A549 (cell line): Measurements from ENCODE around the gene PLPPR1. TPM values are rescaled to one million over a fixed set of nuclear protein-coding genes. Genes with fewer than 3 reads are reported as not detected.

ENCODE experiments used
- ATAC-seq, 2 experiments: fragments of 200-7000 bp in 1 of 2; fragments of >200 bp in 1 of 2; cut with Nextera tagmentation in 1 of 2; cut with Tn5 transposase in 1 of 2; 3 replicates each; pipeline versions ENCODE4 v1.8.0 to v1.9.1; 2018 to 2020; ENCODE audit warnings: mild to moderate bottlenecking in 1 of 2, moderate library complexity in 1 of 2
- CTCF ChIA-PET: fragments of 300-600 bp; sonication (Branson Sonifier 250); formaldehyde crosslinking; extraction: SDS; loops from one replicate; lab custom pipeline; 2021; ENCODE audit warnings: antibody characterized with exemption, inconsistent platforms; lab: Yijun Ruan, JAX
- POLR2A ChIA-PET: fragments of 350-600 bp; formaldehyde crosslinking; extraction: SDS; loops from one replicate; lab custom pipeline; 2021; ENCODE audit warnings: antibody characterized with exemption, inconsistent platforms; lab: Yijun Ruan, JAX
- DNase-seq, 2 experiments: peaks; one replicate each; pipeline versions ENCODE4 v3.0.0 to v3.0.0-alpha.2; 2011 to 2016; ENCODE audit warnings: low read depth in 1 of 2, low spot score in 1 of 2
- FAIRE-seq: peaks from 2 replicates; lab custom pipeline; 2011; peaks lifted over from hg19 to GRCh38; lab: Jason Lieb, UNC
- H3K27ac ChIP-seq, 2 experiments: fragments of >200 bp; sonication (Bioruptor Twin); formaldehyde crosslinking; 3 replicates each; pipeline ENCODE4 v1.5.1; 2016 to 2017
- H3K4me1 ChIP-seq: fragments of >200 bp; sonication (Bioruptor Twin); formaldehyde crosslinking; 3 replicates; pipeline ENCODE4 v1.6.1; 2016
- H3K4me2 ChIP-seq: fragments of >200 bp; sonication (Bioruptor Twin); formaldehyde crosslinking; 3 replicates; pipeline ENCODE4 v1.6.1; 2016
- H3K4me3 ChIP-seq: fragments of >200 bp; sonication (Bioruptor Twin); formaldehyde crosslinking; 3 replicates; pipeline ENCODE4 v1.5.1; 2016
- H3K9me3 ChIP-seq: fragments of >200 bp; sonication (Bioruptor Twin); formaldehyde crosslinking; 3 replicates; pipeline ENCODE4 v1.6.1; 2016
- BHLHE40 ChIP-seq: IDR thresholded peaks from 2 replicates; pipeline ENCODE4 v1.6.1; 2012; ENCODE audit warnings: low read depth, low read length, inconsistent platforms
- CEBPB ChIP-seq, 2 experiments: fragments of >200 bp in 1 of 2; sonication (Bioruptor Twin) in 1 of 2; formaldehyde crosslinking in 1 of 2; IDR thresholded peaks; 2 replicates each; pipeline ENCODE4 v1.6.1; 2012 to 2016
- CTCF ChIP-seq: fragments of >200 bp; sonication (Bioruptor Twin); formaldehyde crosslinking; IDR thresholded peaks from 3 replicates; pipeline ENCODE4 v1.5.1; 2016
- EHMT2 ChIP-seq: fragments of 200-600 bp; sonication (generic); IDR thresholded peaks from 2 replicates; pipeline ENCODE4 v1.6.1; 2016; ENCODE audit warnings: antibody characterized with exemption, low read depth, mild to moderate bottlenecking, moderate library complexity
- ELK1 ChIP-seq: fragments of 150-350 bp; IDR thresholded peaks from 2 replicates; pipeline ENCODE4 v1.6.1; 2014; ENCODE audit warnings: low read depth, mild to moderate bottlenecking, low read length
- FOXS1 ChIP-seq: fragments of 250-450 bp; sonication (Bioruptor Pico); IDR thresholded peaks from 2 replicates; pipeline ENCODE4 v1.5.0; 2020; ENCODE audit warnings: mild to moderate bottlenecking, moderate library complexity
- GATA3 ChIP-seq: IDR thresholded peaks from 2 replicates; pipeline ENCODE4 v1.6.1; 2012; ENCODE audit warnings: borderline replicate concordance
- HDAC2 ChIP-seq: fragments of 200-600 bp; sonication (generic); IDR thresholded peaks from 2 replicates; pipeline ENCODE4 v1.6.1; 2016
- HEYL ChIP-seq: fragments of 250-450 bp; sonication (Bioruptor Pico); IDR thresholded peaks from 2 replicates; pipeline ENCODE4 v1.8.0; 2021; ENCODE audit warnings: mild to moderate bottlenecking, moderate library complexity
- HMGXB4 ChIP-seq: fragments of 250-450 bp; sonication (Bioruptor Pico); IDR thresholded peaks from 2 replicates; pipeline ENCODE4 v1.5.0; 2021; ENCODE audit warnings: mild to moderate bottlenecking, moderate library complexity, borderline replicate concordance
- HOXA7 ChIP-seq: fragments of 250-450 bp; sonication (Bioruptor Pico); IDR thresholded peaks from 2 replicates; pipeline ENCODE4 v1.5.0; 2020; ENCODE audit warnings: mild to moderate bottlenecking, moderate library complexity
- JUN ChIP-seq, 2 experiments: fragments of >200 bp; sonication (Bioruptor Twin); formaldehyde crosslinking; IDR thresholded peaks; 2 replicates in 1 of 2; 3 replicates in 1 of 2; pipeline ENCODE4 v1.6.1; 2016 to 2017
- KDM1A ChIP-seq: fragments of 200-600 bp; sonication (generic); IDR thresholded peaks from 2 replicates; pipeline ENCODE4 v1.6.1; 2016; ENCODE audit warnings: low read depth, mild to moderate bottlenecking
- MAFK ChIP-seq: fragments of 450-650 bp; IDR thresholded peaks from 2 replicates; pipeline ENCODE4 v1.6.1; 2014; ENCODE audit not compliant: partially characterized antibody
- MAZ ChIP-seq: fragments of 150-350 bp; IDR thresholded peaks from 2 replicates; pipeline ENCODE4 v1.6.1; 2014; ENCODE audit warnings: antibody characterized with exemption, low read depth, low read length, borderline replicate concordance
- POLR2A ChIP-seq: IDR thresholded peaks from 2 replicates; pipeline ENCODE4 v1.6.1; 2012; ENCODE audit warnings: mild to moderate bottlenecking, low read length
- POLR2AphosphoS2 ChIP-seq: conservative IDR thresholded peaks from 2 replicates; pipeline ENCODE4 v1.6.1; 2012; ENCODE audit warnings: low read length, improper control_type of control experiment, inconsistent platforms
- RARB ChIP-seq: fragments of 250-450 bp; sonication (Bioruptor Pico); IDR thresholded peaks from 2 replicates; pipeline ENCODE4 v1.8.0; 2021; ENCODE audit warnings: mild to moderate bottlenecking, moderate library complexity
- RNF2 ChIP-seq: fragments of 200-600 bp; sonication (generic); IDR thresholded peaks from 2 replicates; pipeline ENCODE4 v1.6.1; 2016; ENCODE audit warnings: low read depth, mild to moderate bottlenecking, antibody characterized with exemption, moderate library complexity, borderline replicate concordance
- SMC3 ChIP-seq: fragments of >200 bp; sonication (Bioruptor Twin); formaldehyde crosslinking; IDR thresholded peaks from 3 replicates; pipeline ENCODE4 v1.6.1; 2018; ENCODE audit warnings: inconsistent platforms
- SREBF2 ChIP-seq: fragments of 450-650 bp; IDR thresholded peaks from 2 replicates; pipeline ENCODE4 v1.6.1; 2014; ENCODE audit warnings: mild to moderate bottlenecking, moderate library complexity
- TP53 ChIP-seq: fragments of 250-450 bp; sonication (Bioruptor Pico); IDR thresholded peaks from 2 replicates; pipeline ENCODE4 v1.5.0; 2021; ENCODE audit warnings: mild to moderate bottlenecking, moderate library complexity
- USF2 ChIP-seq: fragments of 450-650 bp; IDR thresholded peaks from 2 replicates; pipeline ENCODE4 v1.6.1; 2014; ENCODE audit warnings: antibody characterized with exemption
- ZFP36 ChIP-seq: fragments of 450-650 bp; IDR thresholded peaks from 2 replicates; pipeline ENCODE4 v1.6.1; 2014; ENCODE audit warnings: borderline replicate concordance; ENCODE audit not compliant: partially characterized antibody
- ZSCAN20 ChIP-seq: fragments of 250-450 bp; sonication (Bioruptor Pico); IDR thresholded peaks from 2 replicates; pipeline ENCODE4 v1.8.0; 2022; ENCODE audit warnings: mild to moderate bottlenecking, moderate library complexity
- WGBS: methylation state at CpG from one replicate; pipeline ENCODE4 v1.1.6; 2017; ENCODE audit errors: missing lambda C conversion rate; 5-methylcytosine and 5-hydroxymethylcytosine counted together
- polyA plus RNA-seq, 4 experiments: library from polyadenylated mRNA; depleted of rRNA in 3 of 4; stranded (reverse); fragments of >200 nt; fragmentation: RNase III in 1 of 4; extraction: RNeasy Plus Mini Kit Qiagen cat#74134 plus additional on column Dnase treatment in 1 of 4; gene quantifications; 2 replicates in 3 of 4; 3 replicates in 1 of 4; pipeline ENCODE4 v1.2.3, GENCODE V29; 2011 to 2017
- TF ChIP-seq, protein P1 (sequence below): IDR thresholded peaks from 2 replicates; pipeline ENCODE4 v1.6.1; 2012; ENCODE audit warnings: low read depth, borderline replicate concordance
- TF ChIP-seq, protein P2 (sequence below): fragments of >200 bp; sonication (Bioruptor Twin); formaldehyde crosslinking; IDR thresholded peaks from 3 replicates; pipeline ENCODE4 v1.6.1; 2016

PLPPR1 gene
- polyA plus RNA-seq, 2 of the 4 experiments (the other 2 are of a cell fraction), result 0.06 to 1.2 TPM

- TF ChIP-seq USF2, result no peak
- TF ChIP-seq SREBF2, result no peak
Observed at GRCh38 chr9:101034222-101034621, 5.7 kb downstream of the PLPPR1 start (continued).

GRCh38 chr9:101035098-101035497 lies 6.6 kb downstream of the PLPPR1 start:
- ChIA-PET CTCF (no interaction called here), POLR2A (no interaction called here)
- no peak overlapping the region for H3K27ac ChIP-seq
- TF ChIP-seq RARB (no peak), HDAC2 (no peak), POLR2A (no peak), HMGXB4 (CRISPR knock-in tag) (no peak), EHMT2 (no peak), SMC3 (no peak), FOXS1 (CRISPR knock-in tag) (no peak), JUN (IDR thresholded peaks at IDR 0.05) (no peak), BHLHE40 (no peak), HEYL (no peak)
- TF ChIP-seq, protein P1, sequence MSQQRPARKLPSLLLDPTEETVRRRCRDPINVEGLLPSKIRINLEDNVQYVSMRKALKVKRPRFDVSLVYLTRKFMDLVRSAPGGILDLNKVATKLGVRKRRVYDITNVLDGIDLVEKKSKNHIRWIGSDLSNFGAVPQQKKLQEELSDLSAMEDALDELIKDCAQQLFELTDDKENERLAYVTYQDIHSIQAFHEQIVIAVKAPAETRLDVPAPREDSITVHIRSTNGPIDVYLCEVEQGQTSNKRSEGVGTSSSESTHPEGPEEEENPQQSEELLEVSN, result no peak
- TF ChIP-seq, protein P2, sequence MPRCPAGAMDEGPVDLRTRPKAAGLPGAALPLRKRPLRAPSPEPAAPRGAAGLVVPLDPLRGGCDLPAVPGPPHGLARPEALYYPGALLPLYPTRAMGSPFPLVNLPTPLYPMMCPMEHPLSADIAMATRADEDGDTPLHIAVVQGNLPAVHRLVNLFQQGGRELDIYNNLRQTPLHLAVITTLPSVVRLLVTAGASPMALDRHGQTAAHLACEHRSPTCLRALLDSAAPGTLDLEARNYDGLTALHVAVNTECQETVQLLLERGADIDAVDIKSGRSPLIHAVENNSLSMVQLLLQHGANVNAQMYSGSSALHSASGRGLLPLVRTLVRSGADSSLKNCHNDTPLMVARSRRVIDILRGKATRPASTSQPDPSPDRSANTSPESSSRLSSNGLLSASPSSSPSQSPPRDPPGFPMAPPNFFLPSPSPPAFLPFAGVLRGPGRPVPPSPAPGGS, result no peak
- 41% methylated on average over 4 of the region's 4 CpGs for WGBS
- no peaks in the 10 kb centered on the region for H3K4me1 ChIP-seq
- DNase-seq, result no peak
- no peak for FAIRE-seq
- no peak overlapping the region for H3K4me2 ChIP-seq
- no peak for ATAC-seq
- H3K4me3 ChIP-seq, result no peak overlapping the region
- H3K9me3 ChIP-seq, result no peaks in the 10 kb centered on the region

- TF ChIP-seq ZFP36 (no peak), RARB (no peak), CEBPB (IDR thresholded peaks at IDR 0.05) (no peak), ZSCAN20 (CRISPR knock-in tag) (no peak), HDAC2 (no peak), MAZ (no peak), POLR2AphosphoS2 (no peak), TP53 (CRISPR knock-in tag) (no peak), ELK1 (no peak), GATA3 (no peak), CTCF (no peak), RNF2 (no peak), MAFK (no peak), KDM1A (no peak), HOXA7 (CRISPR knock-in tag) (no peak)
- TF ChIP-seq, protein P2, result no peak
- TF ChIP-seq, all 56 proteins: peak for 0
- H3K9me3 ChIP-seq, result no peaks in the 10 kb centered on the region
- 5% methylated on average over 3 of the region's 3 CpGs for WGBS
- no peaks in the 10 kb centered on the region for H3K4me1 ChIP-seq
- ATAC-seq, result no peak
- no peak for DNase-seq
- CTCF ChIA-PET, result interaction anchor here (0.7 kb wide), 1 partner anchor 254 kb away, joined by 4 read pairs; no protein-coding TSS in a partner anchor
- no peak overlapping the region for H3K27ac ChIP-seq
- H3K4me3 ChIP-seq, result no peak overlapping the region
- POLR2A ChIA-PET, result interaction anchor here (0.7 kb wide), 1 partner anchor 98 kb away, joined by 3 read pairs; no protein-coding TSS in a partner anchor
- FAIRE-seq, result no peak
- no peak overlapping the region for H3K4me2 ChIP-seq
Observed at GRCh38 chr9:101037430-101037829, 8.9 kb downstream of the PLPPR1 start.
